Activated CD4-positive, alpha-beta T cell treated with anti-CD3 and anti-CD28 coated beads, Interleukin-2, amount 50 U/mL, for 48 hours (primary cell): ENCODE results near the gene DNAAF5.
"Not testable (repeated sequence)": the region's sequence is repeated elsewhere in the genome, so short reads cannot be mapped to it uniquely, and the experiment has no call there.

ENCODE experiments used
- DNase-seq, 2 experiments: peaks; one replicate each; pipeline ENCODE4 v3.0.0-alpha.2; 2020

The DNAAF5 gene

DNA sequence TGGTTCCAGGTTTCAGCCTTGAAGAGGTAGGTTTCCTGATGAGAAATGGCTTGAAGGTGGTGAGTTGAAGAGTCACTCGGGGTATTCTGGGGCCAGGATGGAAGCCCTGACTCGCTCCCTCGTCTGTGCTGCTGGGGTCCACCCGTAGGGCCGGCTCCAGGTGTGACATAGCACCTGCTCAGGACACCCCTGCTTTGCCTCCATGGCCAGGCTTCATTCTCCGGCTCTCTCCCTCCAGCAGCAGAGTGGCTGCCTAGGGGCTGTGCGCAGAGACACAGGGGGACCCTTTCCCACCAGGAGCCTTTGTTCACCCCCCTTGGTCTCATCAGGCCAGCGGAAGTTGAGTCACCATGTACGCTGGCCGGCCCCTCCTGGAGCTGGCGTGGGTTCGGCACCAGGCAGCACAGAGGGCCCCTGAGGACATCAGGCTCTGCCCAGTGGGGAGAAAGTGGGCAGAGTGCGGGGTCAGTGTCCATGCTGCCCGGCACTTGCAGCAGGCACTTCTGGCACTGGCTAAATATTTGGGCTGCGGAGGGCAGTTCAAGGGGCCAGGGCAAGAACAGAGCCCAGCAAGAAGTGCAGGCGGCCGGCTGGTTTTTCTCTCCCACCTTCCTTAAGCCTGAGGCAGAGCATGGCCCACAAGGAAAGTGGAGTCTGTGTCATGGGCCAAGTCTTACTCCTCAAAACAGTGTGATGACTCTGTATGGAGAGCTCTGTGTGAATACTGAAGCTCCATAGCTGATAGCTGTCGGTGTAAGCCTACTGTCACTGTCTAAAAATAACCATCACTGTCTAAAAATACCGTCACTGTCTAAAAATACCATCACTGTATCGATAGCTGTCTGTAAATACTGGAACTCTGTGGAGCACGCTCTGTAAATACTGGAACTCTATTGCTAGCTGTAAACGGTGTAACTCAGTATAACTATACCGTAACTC lies 4.3 kb downstream of the DNAAF5 start:
- DNase-seq, result no peak

DNA sequence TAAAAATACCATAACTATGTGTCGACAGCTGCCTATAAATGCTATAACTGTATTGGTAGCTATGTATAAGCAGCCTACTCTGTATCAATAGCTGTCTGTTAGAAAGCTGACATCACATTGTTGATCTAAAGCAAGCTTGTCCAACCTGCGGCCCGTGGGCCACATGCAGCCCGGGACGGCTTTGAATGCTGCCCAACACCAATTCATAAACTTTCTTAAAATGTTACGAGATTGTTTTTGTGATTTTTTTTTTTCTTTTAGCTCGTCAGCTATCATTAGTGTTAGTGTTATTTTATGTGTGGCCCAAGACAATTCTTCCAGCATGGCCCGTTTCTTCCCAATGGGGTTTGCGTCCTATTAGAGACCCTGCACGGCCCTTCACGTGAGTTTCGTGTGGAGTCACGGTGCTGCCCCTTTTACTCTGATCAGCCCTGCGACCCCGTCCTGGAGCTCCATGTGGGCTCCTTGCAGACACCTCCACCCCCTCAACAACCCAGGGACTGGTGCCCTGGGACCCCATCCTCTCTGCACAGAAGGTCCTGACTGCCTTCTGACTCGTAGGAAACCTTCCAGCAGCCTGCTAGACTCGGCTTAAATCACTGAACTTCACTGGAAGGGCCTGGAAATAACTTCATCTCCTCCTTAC lies 5.1 kb downstream of the DNAAF5 start:
- DNase-seq, result no peak

DNA sequence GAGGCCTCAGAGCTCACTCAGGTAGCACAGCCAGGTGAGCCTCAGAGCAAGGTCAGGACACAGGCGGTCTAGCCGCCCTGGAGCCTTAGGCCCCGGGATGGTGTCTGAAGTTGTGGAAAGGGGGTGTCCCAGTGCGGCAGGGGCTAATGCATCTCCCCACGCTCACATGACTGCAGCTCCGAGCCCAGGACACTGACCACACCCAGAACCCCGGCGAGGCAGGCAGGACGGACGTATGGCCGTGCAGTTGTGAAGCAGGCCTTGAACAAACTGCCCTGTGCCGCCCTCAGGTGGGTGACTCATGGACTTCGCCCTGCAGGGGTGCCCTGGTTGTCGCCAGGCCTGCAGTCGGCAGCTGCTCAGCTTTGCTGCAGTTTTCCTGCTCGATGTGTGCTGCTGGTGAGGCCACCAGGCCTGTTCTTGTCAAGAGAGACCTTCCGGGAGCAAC lies 5.6 kb downstream of the DNAAF5 start:
- DNase-seq, result peak in 1 of 2 experiments; percentile 21

GRCh38 chr7:732556-732955 lies 6.1 kb downstream of the DNAAF5 start:
- no peak for DNase-seq

- DNase-seq, result no peak
Measured at GRCh38 chr7:734214-734613, 7.7 kb downstream of the DNAAF5 start.

DNA sequence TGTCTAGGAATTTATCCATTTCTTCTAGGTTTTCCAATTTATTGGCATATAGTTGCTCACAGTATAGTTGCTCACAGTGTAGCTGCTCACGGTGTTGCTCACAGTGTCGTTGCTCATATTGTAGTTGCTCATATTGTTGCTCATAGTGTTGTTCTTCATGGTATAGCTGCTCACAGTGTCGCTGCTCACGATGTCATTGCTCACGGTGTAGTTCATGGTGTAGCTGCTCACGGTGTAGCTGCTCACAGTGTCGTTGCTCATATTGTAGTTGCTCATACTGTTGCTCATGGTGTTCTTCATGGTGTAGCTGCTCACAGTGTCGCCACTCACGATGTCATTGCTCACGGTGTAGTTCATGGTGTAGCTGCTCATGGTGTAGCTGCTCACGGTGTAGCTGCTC lies 8.3 kb downstream of the DNAAF5 start:
- DNase-seq, result no peak

DNA sequence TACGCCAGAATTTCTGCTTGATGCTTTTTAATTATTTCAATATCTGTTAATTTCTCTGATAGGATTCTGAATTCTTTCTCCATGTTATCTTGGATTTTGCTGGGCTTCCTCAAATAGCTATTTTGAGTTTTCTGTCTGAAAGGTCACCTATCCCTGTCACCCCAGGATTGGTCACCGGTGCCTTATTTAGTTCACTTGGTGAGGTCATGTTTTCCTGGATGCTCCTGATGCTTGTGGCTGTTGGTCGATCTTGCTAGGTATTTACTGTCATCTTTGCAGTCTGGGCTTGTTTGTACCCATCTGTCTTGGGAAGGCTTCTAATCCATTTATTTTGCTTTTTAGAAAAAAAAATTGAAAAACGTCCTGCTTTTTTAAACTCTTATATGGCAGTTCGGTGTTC lies 11.7 kb downstream of the DNAAF5 start:
- no peak for DNase-seq

DNA sequence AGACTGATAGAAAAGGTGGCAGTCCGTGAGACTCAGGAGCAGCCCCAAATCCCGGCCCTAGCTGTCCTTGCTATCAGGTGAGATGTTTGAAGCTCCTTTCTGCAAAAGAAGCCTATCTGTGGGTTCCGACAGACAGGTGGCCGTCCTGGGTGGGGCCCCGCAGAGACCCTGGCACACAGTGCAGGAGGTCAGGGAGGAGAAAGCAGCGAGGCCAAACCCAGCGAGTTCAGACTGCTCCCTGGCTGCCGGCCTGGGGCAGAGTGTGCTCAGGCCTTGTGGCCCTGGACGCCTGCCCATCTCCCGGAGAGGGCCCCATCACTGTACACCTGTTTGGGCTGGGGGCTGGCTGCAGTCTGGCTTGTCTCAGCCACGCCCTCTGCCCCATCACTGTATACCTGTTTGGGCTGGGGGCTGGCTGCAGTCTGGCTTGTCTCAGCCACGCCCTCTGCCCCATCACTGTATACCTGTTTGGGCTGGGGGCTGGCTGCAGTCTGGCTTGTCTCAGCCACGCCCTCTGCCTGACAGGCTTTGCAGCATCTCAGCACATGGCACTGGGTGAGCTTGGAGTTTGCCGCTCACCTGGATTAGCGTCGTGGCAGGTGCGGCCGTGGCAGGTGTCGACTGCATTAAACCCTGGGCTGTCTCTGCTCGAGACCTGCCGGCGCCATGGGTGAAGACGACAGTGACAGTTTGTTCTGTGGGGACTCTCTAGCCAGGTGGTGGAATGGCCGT lies 12.4 kb downstream of the DNAAF5 start:
- DNase-seq, result no peak

DNA sequence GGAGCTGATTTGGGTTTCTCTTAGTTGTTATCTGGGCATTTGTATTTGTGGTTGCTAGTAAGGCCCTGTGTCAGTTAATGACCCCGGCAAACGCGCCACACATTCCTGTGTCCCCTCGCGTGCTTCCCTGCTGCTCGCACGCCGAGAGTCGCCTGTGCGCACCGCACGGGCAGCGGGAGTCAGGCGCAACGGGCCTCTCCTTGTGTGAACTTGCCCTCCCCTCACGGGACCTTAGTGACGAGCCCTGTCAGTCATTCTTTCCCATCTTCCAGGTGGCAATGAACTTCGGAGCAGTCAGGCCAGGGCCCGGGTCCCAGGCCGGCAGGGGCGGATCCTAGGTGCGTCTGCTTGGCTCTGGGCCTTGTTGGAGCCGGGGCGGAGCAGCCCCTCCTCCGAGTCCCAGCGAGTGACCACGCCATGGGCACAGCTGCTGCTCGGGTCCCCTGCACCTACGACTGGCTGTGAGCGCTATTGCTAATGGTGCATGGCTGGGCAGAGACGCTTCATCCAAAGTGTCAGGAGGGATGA lies 13.0 kb downstream of the DNAAF5 start:
- no peak for DNase-seq

DNA sequence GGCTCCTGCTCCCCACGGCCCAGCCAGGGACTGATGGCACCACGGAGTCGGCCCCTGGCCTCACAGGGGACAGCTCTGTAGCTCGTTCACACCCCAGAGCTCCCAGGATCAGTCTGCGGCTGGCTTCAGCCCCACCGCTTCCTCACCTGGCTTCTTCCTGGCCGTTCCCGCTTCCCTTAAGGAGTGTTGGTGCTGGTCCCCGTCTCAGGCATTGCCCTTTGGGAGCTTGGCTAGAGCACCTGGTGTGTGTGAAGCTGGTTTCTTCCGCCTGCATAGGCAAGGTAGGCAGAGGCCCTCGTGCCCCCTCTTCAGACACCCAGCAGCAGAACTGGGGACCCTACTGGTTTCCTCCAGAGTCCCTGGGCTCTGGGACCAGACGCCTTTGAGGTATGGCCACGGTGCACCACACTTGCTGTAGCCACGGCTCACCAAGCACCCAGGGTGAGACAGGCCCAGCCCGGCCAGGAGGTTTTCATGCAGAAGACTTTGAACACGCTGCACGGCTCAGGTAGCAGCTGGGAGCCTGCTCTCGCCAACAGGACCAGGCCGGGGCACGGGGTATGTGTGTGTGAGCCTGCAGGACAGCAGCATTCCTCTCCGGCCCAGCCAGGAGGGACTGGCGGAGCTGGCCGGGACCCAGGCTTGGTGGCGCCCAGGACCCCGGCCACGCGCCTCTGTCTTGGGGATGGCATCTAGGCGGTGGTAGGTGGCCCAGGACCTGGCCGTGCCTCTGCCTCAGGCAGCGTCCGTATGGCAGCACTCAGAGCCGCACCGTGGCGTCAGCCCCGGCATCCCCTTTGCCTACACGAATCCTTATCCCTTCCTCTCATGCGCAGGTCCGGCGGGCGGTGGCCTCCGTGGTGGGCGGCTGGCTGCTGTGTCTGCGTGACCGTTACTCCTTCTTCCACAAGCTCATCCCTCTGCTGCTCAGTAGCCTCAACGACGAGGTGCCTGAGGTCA lies 13.8 kb downstream of the DNAAF5 start:
- no peak for DNase-seq

GRCh38 chr7:741191-741671 lies 14.7 kb downstream of the DNAAF5 start:
- DNase-seq, result no peak

DNA sequence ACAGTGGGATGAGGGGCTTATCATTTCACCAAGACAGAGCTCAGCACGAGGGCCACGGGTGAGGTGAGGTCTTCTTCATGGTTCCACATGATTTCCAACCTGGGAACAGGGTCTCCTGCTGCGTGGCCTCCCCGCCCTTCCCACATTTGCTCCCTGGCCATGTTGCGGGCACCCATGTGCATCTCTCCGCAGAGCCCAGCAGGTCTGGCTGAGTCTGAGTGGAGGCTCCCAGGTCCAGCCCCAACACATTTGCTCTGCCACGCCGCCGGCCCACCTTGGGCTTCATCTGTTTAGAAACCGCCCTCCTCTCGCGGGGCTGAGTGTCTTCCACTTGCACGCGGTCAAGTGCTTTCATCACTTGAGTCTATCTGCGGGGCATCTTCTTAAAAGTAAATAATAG lies 15.4 kb downstream of the DNAAF5 start:
- DNase-seq, result no peak

GRCh38 chr7:742791-743190 lies 16.3 kb downstream of the DNAAF5 start:
- DNase-seq, result no peak

DNA sequence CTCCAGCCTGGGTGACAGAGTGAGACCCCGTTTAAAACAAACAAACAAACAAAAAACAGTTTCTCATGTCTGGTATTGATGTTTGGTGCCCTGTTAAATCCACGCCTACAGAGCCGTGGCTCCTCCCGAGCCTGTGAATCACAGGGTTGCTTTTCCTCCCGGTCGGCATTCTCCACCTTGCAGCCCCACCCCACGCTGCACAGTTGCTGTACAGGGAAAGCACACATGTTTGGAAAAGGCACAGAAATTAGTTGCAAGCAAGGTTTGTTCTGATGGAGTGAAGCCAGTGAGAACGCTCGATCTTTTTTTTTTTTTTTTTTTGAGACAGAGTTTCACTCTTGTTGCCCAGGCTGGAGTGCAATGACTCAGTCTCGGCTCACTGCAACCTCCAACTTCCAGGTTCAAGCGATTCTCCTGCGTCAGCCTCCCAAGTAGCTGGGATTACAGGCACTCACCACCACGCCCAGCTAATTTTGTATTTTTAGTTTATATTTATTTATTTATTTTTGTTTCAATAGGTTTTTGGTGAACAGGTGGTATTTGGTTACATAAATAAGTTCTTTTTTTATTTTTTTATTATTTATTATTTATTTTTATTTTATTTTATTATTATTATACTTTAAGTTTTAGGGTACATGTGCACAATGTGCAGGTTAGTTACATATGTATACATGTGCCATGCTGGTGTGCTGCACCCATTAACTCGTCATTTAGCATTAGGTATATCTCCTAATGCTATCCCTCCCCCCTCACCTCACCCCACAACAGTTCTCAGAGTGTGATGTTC lies 17.0 kb downstream of the DNAAF5 start:
- not testable (repeated sequence) for DNase-seq

- DNase-seq, result not testable (repeated sequence)
Measured at GRCh38 chr7:744128-744520, 17.6 kb downstream of the DNAAF5 start.

DNA sequence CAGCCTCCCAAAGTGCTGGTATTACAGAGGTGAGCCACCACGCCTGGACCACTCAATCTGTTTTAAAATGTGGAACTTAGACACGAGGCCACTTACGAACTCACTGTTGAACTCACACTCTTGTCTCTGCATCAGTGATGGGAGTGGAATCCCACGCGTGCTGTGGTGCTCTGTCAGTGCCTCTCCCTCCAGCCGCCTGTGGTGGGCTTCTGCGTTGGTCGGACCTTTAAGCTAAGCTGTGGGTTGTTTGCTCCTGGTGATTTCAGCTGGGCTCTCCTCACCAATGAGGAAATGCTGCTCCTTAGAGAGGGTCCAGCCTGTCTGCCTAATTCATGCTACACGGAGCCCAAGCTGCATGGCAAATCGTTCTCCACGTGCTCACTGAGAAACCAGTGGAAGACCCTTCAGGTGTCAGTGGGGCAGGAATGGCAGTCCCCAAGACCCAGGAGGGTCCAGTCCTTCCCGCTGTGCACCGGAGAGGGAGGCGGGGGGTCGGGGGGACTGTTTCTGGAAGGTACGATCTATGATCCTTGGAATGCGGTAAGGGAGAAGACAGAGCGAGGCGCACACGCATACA lies 18.4 kb downstream of the DNAAF5 start:
- no peak for DNase-seq

GRCh38 chr7:745431-746154 lies 19.1 kb downstream of the DNAAF5 start:
- no peak for DNase-seq

DNA sequence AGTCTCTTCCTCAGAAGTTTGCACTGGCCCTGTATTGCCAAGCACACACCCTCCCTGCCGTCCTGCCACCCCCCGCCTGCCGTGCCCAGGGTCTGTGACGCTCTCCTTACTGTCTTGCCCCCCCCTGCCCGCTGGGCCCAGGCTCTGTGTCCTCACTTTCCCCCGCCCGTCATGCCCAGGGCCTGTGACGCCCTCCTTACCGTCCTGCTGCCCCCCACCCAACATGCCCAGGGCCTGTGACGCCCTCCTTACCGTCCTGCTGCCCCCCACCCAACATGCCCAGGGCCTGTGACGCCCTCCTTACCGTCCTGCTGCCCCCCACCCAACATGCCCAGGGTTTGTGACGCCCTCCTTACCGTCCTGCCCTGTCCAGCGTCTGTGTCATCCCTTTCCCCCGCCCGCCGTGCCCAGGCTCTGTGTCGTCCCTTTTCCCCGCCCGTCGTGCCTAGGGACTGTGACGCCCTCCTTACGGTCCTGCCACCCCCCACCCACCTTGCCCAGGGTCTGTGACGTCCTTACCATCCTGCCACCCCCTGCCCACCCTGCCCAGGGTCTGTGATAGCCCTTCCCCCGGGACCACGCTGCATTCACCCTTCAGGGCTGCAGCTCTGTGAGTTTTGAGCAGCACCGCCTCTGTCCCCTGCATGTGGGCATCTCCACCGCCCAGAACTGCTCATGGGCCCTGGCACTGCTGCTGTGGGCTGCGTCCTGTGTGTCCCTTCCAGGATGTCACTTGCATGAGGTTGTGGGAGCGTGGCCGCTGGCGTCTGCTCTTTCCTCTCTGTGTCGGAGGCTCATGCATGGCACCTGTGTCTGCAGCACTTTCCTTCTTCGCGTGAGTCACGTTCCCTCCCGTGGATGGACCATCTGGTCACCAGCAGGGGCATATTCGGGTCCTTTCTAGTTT lies 19.9 kb downstream of the DNAAF5 start:
- DNase-seq, result no peak

- no peak for DNase-seq
Measured at GRCh38 chr7:747186-747585, 20.7 kb downstream of the DNAAF5 start.
